ENCODE measurements around the gene RALB.
"Not testable (repeated sequence)": the region's sequence is repeated elsewhere in the genome, so short reads cannot be mapped to it uniquely, and the experiment has no call there.

Gene RALB

GRCh38 chr2:120224735-120225548 is 27.7 kb upstream of the RALB start:
- DNase-seq (ENCODE audit: low read depth in 2 of 2): no peak

GRCh38 chr2:120225549-120226065 is 27.0 kb upstream of the RALB start:
- no peak for DNase-seq (ENCODE audit: low read depth in 2 of 2)

- DNase-seq (ENCODE audit: low read depth in 2 of 2): no peak
Measured at GRCh38 chr2:120226316-120226715, 26.3 kb upstream of the RALB start.

- no peak for DNase-seq (ENCODE audit: low read depth in 2 of 2)
Measured at GRCh38 chr2:120227111-120227991, 25.3 kb upstream of the RALB start.

- no peak for DNase-seq (ENCODE audit: low read depth in 2 of 2)
Measured at GRCh38 chr2:120228503-120228902, 24.1 kb upstream of the RALB start.

GRCh38 chr2:120229341-120229740 is 23.3 kb upstream of the RALB start:
- no peak for DNase-seq (ENCODE audit: low read depth in 2 of 2)

GRCh38 chr2:120230515-120231471 is 21.9 kb upstream of the RALB start:
- DNase-seq (ENCODE audit: low read depth in 2 of 2): no peak

- DNase-seq (ENCODE audit: low read depth in 2 of 2): no peak
Measured at GRCh38 chr2:120231564-120231973, 21.1 kb upstream of the RALB start.

GRCh38 chr2:120231974-120232635 is 20.5 kb upstream of the RALB start:
- no peak for DNase-seq (ENCODE audit: low read depth in 2 of 2)

- no peak for DNase-seq (ENCODE audit: low read depth in 2 of 2)
Measured at GRCh38 chr2:120233292-120233691, 19.4 kb upstream of the RALB start.

- DNase-seq (ENCODE audit: low read depth in 2 of 2): not testable (repeated sequence)
Measured at GRCh38 chr2:120235158-120235557, 17.5 kb upstream of the RALB start.

- no peak for DNase-seq (ENCODE audit: low read depth in 2 of 2)
Measured at GRCh38 chr2:120235681-120236080, 17.0 kb upstream of the RALB start.

GRCh38 chr2:120236316-120236715 is 16.3 kb upstream of the RALB start:
- DNase-seq (ENCODE audit: low read depth in 2 of 2): no peak

GRCh38 chr2:120236791-120237190 is 15.9 kb upstream of the RALB start:
- DNase-seq (ENCODE audit: low read depth in 2 of 2): no peak

- no peak for DNase-seq (ENCODE audit: low read depth in 2 of 2)
Measured at GRCh38 chr2:120237491-120237902, 15.2 kb upstream of the RALB start.

GRCh38 chr2:120238728-120239487 is 13.7 kb upstream of the RALB start:
- DNase-seq (ENCODE audit: low read depth in 2 of 2): no peak

- DNase-seq (ENCODE audit: low read depth in 2 of 2): peak; percentile 42 to 50
Measured at GRCh38 chr2:120239488-120240287, 13.0 kb upstream of the RALB start.

GRCh38 chr2:120240901-120241429 is 11.7 kb upstream of the RALB start:
- no peak for DNase-seq (ENCODE audit: low read depth in 2 of 2)

GRCh38 chr2:120241684-120242083 is 11.0 kb upstream of the RALB start:
- DNase-seq (ENCODE audit: low read depth in 2 of 2): no peak
